ENCODE data around the gene WEE2.

DNA sequence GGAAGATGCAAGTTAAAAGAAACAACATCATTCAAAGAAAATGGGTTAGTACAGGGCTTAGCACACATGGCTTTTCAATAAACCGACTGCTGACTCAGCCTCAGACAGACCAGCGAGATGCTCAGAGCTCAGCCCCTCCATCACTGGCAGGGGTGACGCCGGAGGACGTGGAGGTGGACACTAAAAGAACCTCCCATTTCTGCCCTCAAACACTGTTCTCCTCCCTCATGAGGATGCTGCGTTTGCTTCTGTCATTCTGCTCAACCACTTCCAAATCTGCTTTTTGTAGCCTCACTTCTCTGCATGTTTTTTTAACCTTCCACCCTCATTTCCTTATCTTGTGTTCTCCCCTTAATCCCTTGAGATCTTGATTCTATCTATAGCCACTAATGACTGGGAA, 21.5 kb upstream of the WEE2 start:
- TF ChIP-seq POLR2A (IDR thresholded peaks at IDR 0.05) = no peak
- TF ChIP-seq, protein P1, sequence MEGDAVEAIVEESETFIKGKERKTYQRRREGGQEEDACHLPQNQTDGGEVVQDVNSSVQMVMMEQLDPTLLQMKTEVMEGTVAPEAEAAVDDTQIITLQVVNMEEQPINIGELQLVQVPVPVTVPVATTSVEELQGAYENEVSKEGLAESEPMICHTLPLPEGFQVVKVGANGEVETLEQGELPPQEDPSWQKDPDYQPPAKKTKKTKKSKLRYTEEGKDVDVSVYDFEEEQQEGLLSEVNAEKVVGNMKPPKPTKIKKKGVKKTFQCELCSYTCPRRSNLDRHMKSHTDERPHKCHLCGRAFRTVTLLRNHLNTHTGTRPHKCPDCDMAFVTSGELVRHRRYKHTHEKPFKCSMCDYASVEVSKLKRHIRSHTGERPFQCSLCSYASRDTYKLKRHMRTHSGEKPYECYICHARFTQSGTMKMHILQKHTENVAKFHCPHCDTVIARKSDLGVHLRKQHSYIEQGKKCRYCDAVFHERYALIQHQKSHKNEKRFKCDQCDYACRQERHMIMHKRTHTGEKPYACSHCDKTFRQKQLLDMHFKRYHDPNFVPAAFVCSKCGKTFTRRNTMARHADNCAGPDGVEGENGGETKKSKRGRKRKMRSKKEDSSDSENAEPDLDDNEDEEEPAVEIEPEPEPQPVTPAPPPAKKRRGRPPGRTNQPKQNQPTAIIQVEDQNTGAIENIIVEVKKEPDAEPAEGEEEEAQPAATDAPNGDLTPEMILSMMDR (IDR thresholded peaks at IDR 0.05) = no peak

Data from suprapubic skin (tissue), 3 donors.